ENCODE results near the gene LPAR5.

DNA sequence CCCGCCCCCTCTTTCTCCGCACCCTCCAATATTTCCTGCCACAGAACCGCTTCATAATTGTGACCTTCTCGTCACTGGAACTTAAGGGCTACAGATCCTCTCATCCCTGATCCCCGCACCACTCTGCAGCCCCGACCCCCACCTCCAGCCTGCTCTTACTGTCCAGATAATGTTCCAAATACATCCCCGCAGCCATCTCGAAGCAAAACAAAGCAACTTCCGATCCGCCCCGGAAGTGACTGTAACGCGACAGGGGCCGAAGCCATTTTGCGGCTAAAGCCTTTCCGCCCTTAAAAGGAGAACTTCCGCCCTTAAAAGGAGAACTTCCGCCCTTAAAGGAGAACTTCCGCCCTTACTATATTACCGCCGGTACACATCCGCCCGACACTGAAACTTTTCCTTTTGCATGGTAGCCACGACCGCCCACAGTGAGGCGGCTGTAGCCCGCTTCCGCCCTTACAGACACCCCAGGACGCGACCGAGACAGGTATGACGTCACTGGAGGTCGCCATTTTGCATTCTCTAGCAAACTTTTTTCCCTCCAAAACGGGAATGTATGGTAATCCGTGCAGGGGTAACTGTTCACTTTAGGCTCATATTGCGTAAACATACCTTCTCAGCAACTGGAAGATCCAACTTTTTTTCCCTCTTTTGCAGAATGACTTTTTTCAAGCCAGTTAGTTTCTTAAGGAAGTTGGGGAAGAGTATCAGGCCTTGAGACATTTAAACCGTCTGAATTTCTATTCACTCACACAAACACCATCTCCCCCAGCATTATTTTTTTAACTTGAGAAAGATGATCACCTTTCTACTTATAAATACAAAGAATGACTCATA, 27.4 kb upstream of the LPAR5 start, which contains the start of gene ING4:
- TF ChIP-seq, protein P1, sequence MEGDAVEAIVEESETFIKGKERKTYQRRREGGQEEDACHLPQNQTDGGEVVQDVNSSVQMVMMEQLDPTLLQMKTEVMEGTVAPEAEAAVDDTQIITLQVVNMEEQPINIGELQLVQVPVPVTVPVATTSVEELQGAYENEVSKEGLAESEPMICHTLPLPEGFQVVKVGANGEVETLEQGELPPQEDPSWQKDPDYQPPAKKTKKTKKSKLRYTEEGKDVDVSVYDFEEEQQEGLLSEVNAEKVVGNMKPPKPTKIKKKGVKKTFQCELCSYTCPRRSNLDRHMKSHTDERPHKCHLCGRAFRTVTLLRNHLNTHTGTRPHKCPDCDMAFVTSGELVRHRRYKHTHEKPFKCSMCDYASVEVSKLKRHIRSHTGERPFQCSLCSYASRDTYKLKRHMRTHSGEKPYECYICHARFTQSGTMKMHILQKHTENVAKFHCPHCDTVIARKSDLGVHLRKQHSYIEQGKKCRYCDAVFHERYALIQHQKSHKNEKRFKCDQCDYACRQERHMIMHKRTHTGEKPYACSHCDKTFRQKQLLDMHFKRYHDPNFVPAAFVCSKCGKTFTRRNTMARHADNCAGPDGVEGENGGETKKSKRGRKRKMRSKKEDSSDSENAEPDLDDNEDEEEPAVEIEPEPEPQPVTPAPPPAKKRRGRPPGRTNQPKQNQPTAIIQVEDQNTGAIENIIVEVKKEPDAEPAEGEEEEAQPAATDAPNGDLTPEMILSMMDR (IDR thresholded peaks at IDR 0.05; ENCODE audit: poor library complexity), result no peak
- TF ChIP-seq EZH2 (IDR thresholded peaks at IDR 0.05; ENCODE audit: borderline replicate concordance) (no peak), EZH2phosphoT487 (IDR thresholded peaks at IDR 0.05; ENCODE audit: low read depth, severe bottlenecking, unreplicated experiment) (no peak)
